ENCODE data around the gene CCN2.
A peak's percentile ranks its signal among the peaks of the same experiment; 100 is the strongest.

CCN2 gene

GRCh38 chr6:131966443-131966842 lies 15.3 kb upstream of the CCN2 start:
- peak; percentile 32 for DNase-seq

GRCh38 chr6:131963063-131963462 lies 11.9 kb upstream of the CCN2 start:
- DNase-seq = no peak

DNA sequence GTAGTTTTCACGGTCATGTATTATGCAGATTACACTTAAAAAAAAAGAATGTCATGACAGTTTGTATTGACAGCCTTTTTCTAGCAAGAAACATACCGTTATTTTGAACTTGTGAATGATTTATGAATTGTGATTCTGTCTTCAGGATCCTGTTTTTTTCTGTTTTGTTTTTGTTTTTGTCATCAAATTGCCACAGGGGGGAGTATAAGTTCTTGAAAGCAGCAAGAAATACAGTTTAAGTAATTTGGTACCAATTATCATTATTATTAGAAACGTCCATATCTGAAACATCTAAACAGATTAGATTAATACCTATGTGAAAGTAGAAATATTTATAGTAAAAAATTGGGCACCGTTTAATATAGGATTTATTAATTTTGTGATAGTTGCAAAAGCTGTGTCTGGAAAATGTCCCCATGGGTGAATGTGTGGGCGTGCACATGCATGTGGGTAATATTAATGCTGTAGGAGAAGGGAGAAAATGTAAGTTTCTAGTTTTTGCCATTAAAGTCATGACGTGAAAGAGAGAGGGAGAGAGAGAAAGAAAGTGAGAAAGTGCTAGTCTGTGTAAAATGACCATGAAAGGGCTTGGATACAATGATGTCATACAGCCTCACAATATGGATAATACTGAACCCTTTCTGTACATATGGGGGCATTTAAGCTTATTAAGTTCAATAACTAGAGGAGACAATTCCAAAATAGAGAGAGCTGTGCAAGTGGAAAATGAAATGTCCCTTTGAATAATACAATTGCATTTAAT lies 9.4 kb upstream of the CCN2 start:
- no peak for DNase-seq

- DNase-seq = no peak
Observed at GRCh38 chr6:131958542-131959470, 7.6 kb upstream of the CCN2 start.

GRCh38 chr6:131958095-131958494 lies 6.9 kb upstream of the CCN2 start:
- DNase-seq = no peak

- DNase-seq = no peak
Observed at GRCh38 chr6:131955876-131956275, 4.7 kb upstream of the CCN2 start.

GRCh38 chr6:131955192-131955591 lies 4.0 kb upstream of the CCN2 start:
- DNase-seq = no peak

GRCh38 chr6:131954775-131955107 lies 3.6 kb upstream of the CCN2 start:
- peak; percentile 98 for DNase-seq

DNA sequence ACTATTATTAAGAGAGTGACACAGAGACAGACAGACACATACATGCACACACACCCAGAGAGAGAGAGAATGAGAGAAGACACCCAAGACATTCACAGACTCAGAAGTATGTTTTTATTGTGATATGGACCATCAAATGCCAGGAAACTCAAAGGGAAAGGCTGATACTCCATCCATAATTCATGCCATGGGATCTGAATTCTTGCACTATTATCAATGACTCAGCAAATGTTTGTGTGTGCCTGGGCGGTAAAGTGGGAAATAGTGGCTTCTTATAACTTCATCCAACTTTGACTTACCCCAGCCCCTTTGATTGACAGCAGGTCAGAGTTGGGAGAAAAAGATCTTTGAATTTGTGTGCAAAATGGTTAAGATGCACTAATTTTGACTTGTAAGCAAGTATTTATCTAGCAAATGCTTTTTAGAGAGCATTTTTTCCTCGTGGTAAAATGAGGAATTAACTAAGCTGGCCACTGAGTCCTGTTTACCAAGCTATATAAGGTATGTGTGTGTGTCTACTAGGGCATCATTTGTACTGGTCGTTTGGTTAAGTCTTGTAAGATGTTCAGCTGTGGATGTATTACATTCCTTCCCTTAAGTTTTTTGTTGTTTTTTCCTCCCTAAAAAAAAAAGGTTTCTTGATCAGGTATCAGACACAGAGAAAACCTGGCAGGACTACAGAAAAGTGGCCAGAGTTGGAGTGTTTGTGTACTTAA lies 3.0 kb upstream of the CCN2 start:
- peak; percentile 70 for DNase-seq

DNA sequence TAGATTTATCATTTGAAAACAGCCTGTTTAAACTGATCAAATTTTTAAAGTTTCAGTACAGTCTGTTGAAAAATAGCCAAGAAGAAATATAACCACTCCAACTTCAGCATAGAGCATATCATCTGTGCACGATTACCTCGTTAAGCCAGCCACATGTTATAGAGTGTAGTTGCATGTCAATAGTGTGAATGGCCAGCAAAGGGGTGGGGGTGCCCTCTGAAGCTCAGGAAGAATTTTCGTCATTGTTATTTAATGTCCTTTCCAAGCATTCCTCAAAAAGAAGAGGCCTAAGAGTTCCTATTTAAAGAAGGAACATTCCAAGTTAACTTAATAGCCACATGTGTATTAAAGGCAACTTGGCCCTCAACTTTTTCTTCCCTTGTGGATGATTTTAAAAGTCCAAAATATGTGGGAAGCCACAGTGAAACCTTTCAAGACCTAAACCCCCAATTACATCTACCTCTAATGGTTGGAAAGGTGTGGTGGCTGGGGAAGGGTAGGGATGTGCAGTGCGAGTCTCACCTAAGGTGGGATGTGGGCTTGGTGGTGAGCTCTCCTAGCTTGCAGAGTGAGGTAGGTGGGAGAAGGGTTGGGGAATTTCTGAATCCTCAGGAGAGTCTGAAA lies 1.8 kb upstream of the CCN2 start:
- peak; percentile 73 for DNase-seq

DNA sequence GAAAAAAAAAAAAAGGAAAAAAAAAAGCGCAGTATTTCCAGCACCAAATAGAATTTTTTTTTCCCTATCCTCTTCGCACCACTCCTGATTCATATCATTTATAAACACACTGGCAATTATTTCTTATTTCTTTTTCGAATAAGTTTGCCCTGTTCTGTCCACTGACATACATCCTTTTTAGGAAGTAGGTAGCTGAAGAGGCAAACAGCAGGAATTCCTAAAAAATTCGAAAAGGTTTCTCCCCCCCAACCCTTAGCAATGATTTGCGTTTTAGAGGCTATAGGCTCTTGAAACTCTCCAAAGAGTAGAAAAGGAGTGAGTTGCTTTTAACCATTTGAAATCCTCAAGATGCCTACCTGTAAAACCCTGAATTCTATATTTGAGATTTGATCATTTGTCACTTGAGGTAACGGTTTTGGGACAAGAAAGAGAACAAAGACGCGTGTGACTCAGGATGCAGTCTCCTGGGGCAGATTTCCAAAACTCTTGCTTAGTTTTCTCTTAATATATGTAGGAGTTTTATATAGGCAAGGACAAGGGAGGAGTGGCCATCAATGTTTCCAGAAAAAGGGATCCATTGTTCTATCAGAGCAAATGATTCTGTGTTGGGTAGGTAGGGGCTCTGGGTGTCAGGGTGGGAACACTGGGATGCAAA lies 531 bp upstream of the CCN2 start:
- peak; percentile 29 for DNase-seq

GRCh38 chr6:131949909-131950766 lies 1.0 kb downstream of the CCN2 start:
- peak; percentile 86 for DNase-seq

- DNase-seq = peak; percentile 79
Observed at GRCh38 chr6:131949620-131949908, 1.6 kb downstream of the CCN2 start.

GRCh38 chr6:131948692-131949619 lies 2.2 kb downstream of the CCN2 start:
- DNase-seq = peak; percentile 69

- peak; percentile 28 for DNase-seq
Observed at GRCh38 chr6:131947986-131948661, 3.0 kb downstream of the CCN2 start.

GRCh38 chr6:131946992-131947955 lies 3.9 kb downstream of the CCN2 start:
- DNase-seq = no peak

DNA sequence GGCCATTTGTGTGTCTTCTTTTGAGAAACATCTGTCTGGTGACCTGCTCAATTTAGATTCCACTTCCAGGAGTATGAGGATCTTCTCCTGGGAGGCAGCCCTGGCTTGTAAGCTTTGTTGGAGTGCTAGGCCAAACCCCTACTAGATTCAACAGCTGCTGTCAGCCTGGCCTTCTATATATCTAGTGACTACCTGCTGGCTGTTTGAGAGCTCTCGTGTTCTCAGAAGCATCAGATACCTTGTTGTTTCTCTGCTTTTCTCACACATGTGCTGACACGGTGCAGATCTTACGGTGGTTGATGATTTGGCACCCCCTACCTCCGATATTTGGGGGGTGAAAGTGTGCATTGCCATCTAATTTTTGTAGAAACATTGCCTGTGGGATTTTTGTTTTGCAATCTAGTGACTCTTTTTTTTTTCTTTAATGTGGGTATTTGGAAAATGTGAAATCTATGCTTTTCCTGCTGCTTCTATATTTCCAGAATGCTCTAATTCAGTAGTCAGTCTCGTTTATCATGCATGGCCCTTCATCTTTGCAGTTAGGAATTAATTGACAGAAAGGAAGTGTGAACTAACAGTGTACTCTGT lies 4.7 kb downstream of the CCN2 start:
- peak; percentile 66 for DNase-seq

GRCh38 chr6:131945971-131946370 lies 5.2 kb downstream of the CCN2 start:
- no peak for DNase-seq
